Measurements from ENCODE around the gene KCND2.

DNA sequence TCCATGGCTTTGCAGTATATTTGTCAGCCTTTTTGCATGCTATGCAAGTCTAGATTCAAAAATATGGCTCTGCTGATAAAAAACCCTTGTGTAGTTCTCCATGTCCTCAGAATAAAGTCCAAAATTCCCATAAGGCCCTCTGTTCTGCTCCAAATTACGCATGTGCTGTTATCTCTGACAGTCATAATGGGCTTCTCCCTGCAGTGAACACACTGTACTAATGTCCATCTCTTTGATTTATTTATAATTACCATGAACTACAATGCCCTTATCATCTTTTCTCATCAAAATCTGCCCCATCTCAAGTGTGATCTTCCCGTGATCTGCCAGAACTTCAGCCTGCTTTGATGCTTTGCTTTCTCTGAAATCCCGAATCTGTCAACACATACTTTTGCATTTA is 497.2 kb downstream of the KCND2 start:
- no peak for TF ChIP-seq CTCF (IDR thresholded peaks at IDR 0.05; ENCODE audit: low read depth, low read length, poor library complexity, severe bottlenecking)
- no peak for TF ChIP-seq EZH2phosphoT487 (IDR thresholded peaks at IDR 0.05; ENCODE audit: borderline replicate concordance, low read length)

Data from DOHH2 (cell line).